Kidney (tissue), 14 donors: ENCODE results near the gene MYH11. TPM values are rescaled to one million over a fixed set of nuclear protein-coding genes. Genes with fewer than 3 reads are reported as not detected.

Experiments used
- DNase-seq, 5 donors: peaks; one replicate each; pipeline ENCODE4 v3.0.0-alpha.2; 2013 to 2020
- FAIRE-seq: peaks from 2 replicates; lab custom pipeline; 2012; peaks lifted over from hg19 to GRCh38; lab: Jason Lieb, UNC
- H3K27ac ChIP-seq, 2 donors: one replicate each; pipeline ENCODE4 v1.7.0; 2013; ENCODE audit warnings: low read depth in 2 of 2, low read length in 2 of 2, inconsistent platforms in 1 of 2
- H3K27me3 ChIP-seq: one replicate; pipeline ENCODE4 v1.7.1; 2013; ENCODE audit warnings: low read length, inconsistent platforms; ENCODE audit not compliant: control insufficient read depth, insufficient read depth
- H3K36me3 ChIP-seq, 3 donors: one replicate each; pipeline versions ENCODE4 v1.7.0 to v1.7.1; 2013; ENCODE audit warnings: low read length in 3 of 3, control low read depth in 1 of 3, inconsistent platforms in 1 of 3; ENCODE audit not compliant: insufficient read depth in 3 of 3, control insufficient read depth in 2 of 3
- H3K4me1 ChIP-seq, 3 donors: one replicate each; pipeline versions ENCODE4 v1.7.0 to v1.7.1; 2013; ENCODE audit warnings: low read length in 3 of 3, inconsistent platforms in 1 of 3, low read depth in 1 of 3; ENCODE audit not compliant: control insufficient read depth in 2 of 3, insufficient read depth in 2 of 3
- H3K4me3 ChIP-seq, 3 donors: one replicate each; pipeline versions ENCODE4 v1.7.0 to v1.8.1; 2013; ENCODE audit warnings: low read length in 3 of 3, control low read depth in 1 of 3, inconsistent platforms in 1 of 3
- H3K9ac ChIP-seq, 3 donors: one replicate each; pipeline versions ENCODE4 v1.7.0 to v1.7.1; 2013; ENCODE audit warnings: low read length in 3 of 3, control low read depth in 1 of 3, inconsistent platforms in 1 of 3
- H3K9me3 ChIP-seq, 3 donors: one replicate each; pipeline versions ENCODE4 v1.7.0 to v1.7.1; 2013; ENCODE audit warnings: low read length in 3 of 3, control low read depth in 1 of 3, inconsistent platforms in 1 of 3; ENCODE audit not compliant: control insufficient read depth in 2 of 3, insufficient read depth in 1 of 3
- CTCF ChIP-seq: IDR thresholded peaks from 3 replicates; pipeline ENCODE4 v1.5.1; 2012; ENCODE audit warnings: mild to moderate bottlenecking, moderate library complexity, borderline replicate concordance; ENCODE audit not compliant: insufficient read depth; ENCODE audit errors: extremely low read depth
- intact Hi-C: fragments of 100-400 bp; cut with DNase I; formaldehyde crosslinking; loops from one replicate; pipeline ENCODE4 v1.11.1; 2022
- polyA plus RNA-seq: library from polyadenylated mRNA; stranded (reverse); fragments of 350-450 nt; fragmentation: Illumina TruSeq; extraction: RNeasy Lipid Tissue Mini Kit (QIAGEN cat#74804); gene quantifications from one replicate; pipeline ENCODE4 v1.2.3, GENCODE V29; 2014; ENCODE audit warnings: low read depth, low replicate concordance; ENCODE audit not compliant: insufficient read depth
- total RNA-seq: library from RNA; stranded (reverse); fragmentation: NEBNext Ultra II Directional; extraction: Animal tissue kit (Norgen Biotek cat#: 25700); gene quantifications from one replicate; pipeline ENCODE4 v1.2.1, GENCODE V29; 2021
- donor health status: control.
- donor health status: control.
- donor health status: control.
- donor health status: control.
- donor health status: control.
- donor health status: DM: yes; HTN: yes; CAD: no.
- donor health status: Normal renal cell carcinoma (clear cell type).

Gene MYH11
- total and polyA plus RNA-seq, 2 donors from 2014 or later, result 40.2 to 175 TPM

- H3K9ac ChIP-seq, result no peak overlapping the region
- H3K4me1 ChIP-seq, result no peaks in the 10 kb centered on the region
- no peak overlapping the region for H3K27ac ChIP-seq
- H3K27me3 ChIP-seq, result no peaks in the 10 kb centered on the region
- no peaks in the 10 kb centered on the region for H3K9me3 ChIP-seq
- DNase-seq (no peak), FAIRE-seq (no peak)
- no peak for TF ChIP-seq CTCF
- H3K4me3 ChIP-seq, result no peak overlapping the region
- intact Hi-C loops, result no loop called here
- H3K36me3 ChIP-seq, result no peaks in the 10 kb centered on the region
Measured at GRCh38 chr16:15788846-15789239, 68.0 kb downstream of the MYH11 start.

- no peak for TF ChIP-seq CTCF
- Histone ChIP-seq H3K4me1 (no peaks in the 10 kb centered on the region), H3K27ac (no peak overlapping the region), H3K36me3 (no peaks in the 10 kb centered on the region), H3K27me3 (no peaks in the 10 kb centered on the region), H3K9ac (no peak overlapping the region), H3K4me3 (no peak overlapping the region), H3K9me3 (no peaks in the 10 kb centered on the region)
- DNase-seq (no peak), FAIRE-seq (no peak)
- intact Hi-C loops, result no loop called here
Measured at GRCh38 chr16:15786501-15786900, 70.3 kb downstream of the MYH11 start.

- no peak for TF ChIP-seq CTCF
Measured at GRCh38 chr16:15785386-15786059, 71.3 kb downstream of the MYH11 start.

GRCh38 chr16:15783985-15784384, 72.8 kb downstream of the MYH11 start:
- Histone ChIP-seq H3K4me1 (no peaks in the 10 kb centered on the region), H3K27me3 (no peaks in the 10 kb centered on the region), H3K36me3 (no peaks in the 10 kb centered on the region), H3K9ac (no peak overlapping the region), H3K4me3 (no peak overlapping the region), H3K9me3 (no peaks in the 10 kb centered on the region), H3K27ac (no peak overlapping the region)
- TF ChIP-seq CTCF, result no peak
- no peak for FAIRE-seq
- intact Hi-C loops, result no loop called here
- DNase-seq, result no peak

More at GRCh38 chr16:15785386-15786059, 71.3 kb downstream of the MYH11 start:
- FAIRE-seq, result no peak
- peak in 1 of 5 donors; percentile 73 for DNase-seq
- Histone ChIP-seq H3K27ac (no peak overlapping the region), H3K4me3 (no peak overlapping the region), H3K9ac (no peak overlapping the region), H3K27me3 (no peaks in the 10 kb centered on the region), H3K36me3 (no peaks in the 10 kb centered on the region), H3K9me3 (no peaks in the 10 kb centered on the region), H3K4me1 (no peaks in the 10 kb centered on the region)
- intact Hi-C loops, result no loop called here
